Endothelial cell of umbilical vein (primary cell): ENCODE measurements around the gene MISP3. TPM values are rescaled to one million over a fixed set of nuclear protein-coding genes. Genes with fewer than 3 reads are reported as not detected.
A peak's percentile ranks its signal among the peaks of the same experiment; 100 is the strongest.

Source experiments
- BruUV-seq: library from RNA; stranded (reverse); fragments of 400-500 nt; replicated peaks from 2 replicates; lab custom pipeline; 2021; lab: Mats Ljungman, UMichigan
- CTCF ChIA-PET: fragments of 300-600, 350-600 bp; sonication (Branson Sonifier 250); formaldehyde crosslinking; loops from one replicate; lab custom pipeline; 2021; ENCODE audit warnings: antibody characterized with exemption, inconsistent platforms; lab: Charles Lee
- POLR2A ChIA-PET: fragments of 300-600, 350-600 bp; sonication (Branson Sonifier 250); formaldehyde crosslinking; loops from one replicate; lab custom pipeline; 2021; ENCODE audit warnings: antibody characterized with exemption, inconsistent platforms; lab: Charles Lee
- DNase-seq: peaks from one replicate; pipeline ENCODE4 v3.0.0-alpha.2; 2011; ENCODE audit warnings: low read depth, low spot score
- FAIRE-seq: peaks from 2 replicates; lab custom pipeline; 2011; peaks lifted over from hg19 to GRCh38; lab: Jason Lieb, UNC
- H2AFZ ChIP-seq: 2 replicates; pipeline ENCODE4 v1.6.0; 2012; ENCODE audit warnings: low read depth, low read length, control low read depth, inconsistent platforms
- H3K27ac ChIP-seq: 2 replicates; pipeline ENCODE4 v1.5.1; 2011; ENCODE audit warnings: low read depth, mild to moderate bottlenecking, control low read depth, low read length, moderate library complexity; ENCODE audit not compliant: insufficient read depth
- H3K27me3 ChIP-seq, 2 experiments: 2 replicates each; pipeline versions ENCODE4 v1.6.0 to v1.6.1; 2011; ENCODE audit warnings: low read length in 2 of 2, mixed read lengths in 1 of 2; ENCODE audit not compliant: control insufficient read depth in 2 of 2, insufficient read depth in 2 of 2
- H3K36me3 ChIP-seq, 2 experiments: 2 replicates in 1 of 2; 3 replicates in 1 of 2; pipeline ENCODE4 v1.5.1; 2011; ENCODE audit warnings: low read length in 2 of 2, mild to moderate bottlenecking in 1 of 2, moderate library complexity in 1 of 2; ENCODE audit not compliant: control insufficient read depth in 2 of 2, insufficient read depth in 2 of 2; ENCODE audit errors: extremely low read depth in 1 of 2
- H3K4me1 ChIP-seq: 3 replicates; pipeline ENCODE4 v1.5.1; 2011; ENCODE audit warnings: mild to moderate bottlenecking, low read length; ENCODE audit not compliant: control insufficient read depth, insufficient read depth; ENCODE audit errors: extremely low read depth
- H3K4me2 ChIP-seq: 2 replicates; pipeline ENCODE4 v1.6.1; 2011; ENCODE audit warnings: low read length, control low read depth, mixed read lengths; ENCODE audit not compliant: insufficient read depth
- H3K4me3 ChIP-seq, 3 experiments: fragments of 200-600 bp in 1 of 3; sonication (generic), shearing (Covaris generic) in 1 of 3; replicated peaks in 1 of 3; 2 replicates each; pipeline ENCODE4 v1.5.1; 2011 to 2016; ENCODE audit warnings: control low read depth in 3 of 3, low read length in 3 of 3, mild to moderate bottlenecking in 2 of 3, inconsistent platforms in 1 of 3, low read depth in 1 of 3, moderate library complexity in 1 of 3; ENCODE audit not compliant: insufficient read depth in 1 of 3
- H3K79me2 ChIP-seq: 2 replicates; pipeline ENCODE4 v1.6.0; 2012; ENCODE audit warnings: low read length, inconsistent platforms; ENCODE audit not compliant: control insufficient read depth, insufficient read depth
- H3K9ac ChIP-seq: replicated peaks from 2 replicates; pipeline ENCODE3; 2011; ENCODE audit warnings: low read length, control low read depth; ENCODE audit not compliant: insufficient read depth; ENCODE audit errors: extremely low read depth
- H3K9me1 ChIP-seq: replicated peaks from 3 replicates; pipeline ENCODE4 v1.6.0; 2011; ENCODE audit warnings: mild to moderate bottlenecking, low read length; ENCODE audit not compliant: control insufficient read depth, insufficient read depth; ENCODE audit errors: extremely low read depth
- H3K9me3 ChIP-seq: replicated peaks from 2 replicates; pipeline ENCODE4 v1.5.1; 2012; ENCODE audit warnings: low read length, inconsistent platforms; ENCODE audit not compliant: control insufficient read depth, insufficient read depth
- H4K20me1 ChIP-seq: replicated peaks from 2 replicates; pipeline ENCODE3; 2011; ENCODE audit warnings: mild to moderate bottlenecking, low read length; ENCODE audit not compliant: control insufficient read depth, insufficient read depth; ENCODE audit errors: extremely low read depth
- CTCF ChIP-seq, 2 donors: IDR thresholded peaks; 1 replicate in 1 of 2; 2 replicates in 1 of 2; pipeline ENCODE4 v1.5.1; 2011; ENCODE audit warnings: low read length in 2 of 2, mild to moderate bottlenecking in 2 of 2, moderate library complexity in 2 of 2, control low read depth in 1 of 2, inconsistent platforms in 1 of 2, low read depth in 1 of 2; ENCODE audit not compliant: insufficient read depth in 1 of 2; ENCODE audit errors: extremely low read depth in 1 of 2
- EZH2 ChIP-seq: IDR thresholded peaks from 2 replicates; pipeline ENCODE4 v1.6.1; 2012; ENCODE audit warnings: borderline replicate concordance, low read depth, mild to moderate bottlenecking, moderate library complexity, low read length, inconsistent platforms; ENCODE audit not compliant: severe bottlenecking
- FOS ChIP-seq: IDR thresholded peaks from 2 replicates; pipeline ENCODE4 v1.6.1; 2011; ENCODE audit warnings: mild to moderate bottlenecking, low read length, moderate library complexity, borderline replicate concordance; ENCODE audit not compliant: insufficient read depth
- GATA2 ChIP-seq: IDR thresholded peaks from 2 replicates; pipeline ENCODE4 v1.7.0; 2011; ENCODE audit warnings: low read depth, mild to moderate bottlenecking, moderate library complexity, mixed read lengths, low read length; ENCODE audit not compliant: insufficient read length, insufficient read depth
- JUN ChIP-seq: IDR thresholded peaks from 2 replicates; pipeline ENCODE4 v1.6.1; 2011; ENCODE audit warnings: borderline replicate concordance, low read depth; ENCODE audit not compliant: insufficient read length, insufficient read depth
- MAX ChIP-seq: IDR thresholded peaks from 2 replicates; pipeline ENCODE4 v1.6.1; 2011; ENCODE audit not compliant: insufficient read depth, insufficient read length
- MYC ChIP-seq: IDR thresholded peaks from one replicate; pipeline ENCODE4 v1.6.1; 2011; ENCODE audit warnings: mild to moderate bottlenecking, low read depth, low read length
- POLR2A ChIP-seq: IDR thresholded peaks from 2 replicates; pipeline ENCODE4 v1.6.1; 2012; ENCODE audit warnings: low read depth, mild to moderate bottlenecking, control low read depth, low read length
- POLR2AphosphoS5 ChIP-seq: IDR thresholded peaks from 2 replicates; pipeline ENCODE4 v1.6.1; 2012; ENCODE audit warnings: low read depth, mild to moderate bottlenecking, control low read depth, low read length, moderate library complexity; ENCODE audit not compliant: insufficient read depth
- dilution Hi-C: fragments of 300-500 bp; cut with MboI; formaldehyde crosslinking; loops from one replicate; pipeline ENCODE4 v1.15.0; 2019; ENCODE audit warnings: low sequenced_read_pairs; ENCODE audit not compliant: extremely low pct_ligation_motif_present
- intact Hi-C: fragments of 100-400 bp; cut with micrococcal nuclease; formaldehyde crosslinking; loops from one replicate; pipeline ENCODE4 v1.10.0; 2022
- polyA plus RNA-seq, 4 experiments: library from polyadenylated mRNA; depleted of rRNA in 3 of 4; stranded (reverse) in 3 of 4; unstranded in 1 of 4; fragments of >200 nt; gene quantifications; 2 replicates each; pipeline versions ENCODE4 v1.2.1 to v1.2.3, GENCODE V29; 2011 to 2012; ENCODE audit warnings: missing spikeins in 1 of 4
- total RNA-seq: library from RNA; stranded (reverse); gene quantifications from 2 replicates; pipeline ENCODE4 v1.2.3, GENCODE V29; 2021

Gene MISP3
- total and polyA plus RNA-seq, 2 donors (not counting 3 experiments of a cell fraction or from before 2014, with no cell fraction given), result 0.26 to 0.31 TPM

- Histone ChIP-seq H3K27me3 (no peaks in the 10 kb centered on the region), H3K79me2 (no peaks in the 10 kb centered on the region), H3K4me1 (peaks cover 9% of the 10 kb centered on the region), H3K27ac (no peak overlapping the region), H4K20me1 (no peaks in the 10 kb centered on the region), H2AFZ (peak overlapping the region; percentile 65), H3K9me3 (peaks cover 3% of the 10 kb centered on the region), H3K9ac (no peak overlapping the region), H3K4me3 (peak overlapping the region; percentile 41 to 52 (median 50)), H3K36me3 (peaks cover 0 to 9% of the 10 kb centered on the region in 2 experiments), H3K9me1 (no peaks in the 10 kb centered on the region), H3K4me2 (peak overlapping the region; percentile 37)
- DNase-seq (peak; percentile 28), FAIRE-seq (no peak)
- ChIA-PET CTCF (interaction anchor here (0.6 to 1.0 kb wide), 6 partner anchors 8 to 47 kb away, joined by 3 to 7 read pairs (median 4); partner anchors contain the start of genes ASF1B, MISP3 and PRKACA), POLR2A (interaction anchor here (1.2 kb wide), 1 partner anchor 8 kb away, joined by 4 read pairs; no protein-coding TSS in a partner anchor)
- intact Hi-C loops (loop anchor here (2.0 kb wide), 1 partner anchor 27 kb away; the partner anchor contains the start of gene PRKACA), dilution Hi-C loops (no loop called here)
- no TSS peak for BruUV-seq
- TF ChIP-seq JUN, result no peak
- no peak for TF ChIP-seq MYC
- TF ChIP-seq CTCF (IDR thresholded peaks at IDR 0.05; ENCODE audit: extremely low read depth in 1 of 2, insufficient read depth in 1 of 2, low read depth in 1 of 2, low read length in 2 of 2), result no peak
- no peak for TF ChIP-seq MAX
- no peak for TF ChIP-seq EZH2
- no peak for TF ChIP-seq POLR2A
- TF ChIP-seq POLR2AphosphoS5, result no peak
- TF ChIP-seq GATA2, result no peak
- no peak for TF ChIP-seq FOS
Observed at GRCh38 chr19:14089662-14090508, 17.3 kb downstream of the MISP3 start.
